Thoracic aorta (tissue), 2 donors: ENCODE results near the gene PSMA1. TPM values are rescaled to one million over a fixed set of nuclear protein-coding genes. Genes with fewer than 3 reads are reported as not detected.

Experiments used
- ATAC-seq: fragments of 150-250 bp; one replicate; pipeline ENCODE4 v1.8.0; 2017; ENCODE audit warnings: low read depth; ENCODE audit not compliant: insufficient number of reproducible peaks, low FRiP score
- DNase-seq: peaks from one replicate; pipeline ENCODE4 v3.0.0-alpha.2; 2020; ENCODE audit warnings: low spot score
- H3K27ac ChIP-seq, 2 donors: fragments of 200-600 bp; sonication (generic); 1 replicate in 1 of 2; 2 replicates in 1 of 2; pipeline ENCODE4 v1.5.1; 2016; ENCODE audit warnings: mild to moderate bottlenecking in 2 of 2, moderate library complexity in 2 of 2
- H3K27me3 ChIP-seq: fragments of 200-600 bp; sonication (generic); replicated peaks from 2 replicates; pipeline ENCODE4 v1.6.0; 2016; ENCODE audit warnings: mild to moderate bottlenecking; ENCODE audit not compliant: insufficient read depth
- H3K36me3 ChIP-seq: fragments of 200-600 bp; sonication (generic); one replicate; pipeline ENCODE4 v1.5.1; 2016
- H3K4me1 ChIP-seq, 2 donors: fragments of 200-600 bp; sonication (generic); 1 replicate in 1 of 2; 2 replicates in 1 of 2; pipeline versions ENCODE4 v1.5.1 to v1.6.0; 2016; ENCODE audit warnings: low read depth in 2 of 2, mild to moderate bottlenecking in 1 of 2; ENCODE audit not compliant: control insufficient read depth in 1 of 2
- H3K4me3 ChIP-seq: fragments of 200-600 bp; sonication (generic); 2 replicates; pipeline ENCODE4 v1.5.1; 2016; ENCODE audit warnings: mild to moderate bottlenecking
- H3K9me3 ChIP-seq: fragments of 200-600 bp; sonication (generic); 2 replicates; pipeline ENCODE4 v1.5.1; 2016
- CTCF ChIP-seq: fragments of 200-600 bp; sonication (generic); IDR thresholded peaks from one replicate; pipeline ENCODE4 v1.5.1; 2019; ENCODE audit warnings: antibody characterized with exemption
- total RNA-seq, 2 donors: library from RNA; depleted of rRNA; stranded (reverse); fragments of >200 nt; gene quantifications; one replicate each; pipeline versions ENCODE4 v1.1.0 to v1.2.3, GENCODE V29; 2016

PSMA1 gene
- total RNA-seq, 2 donors from 2014 or later, result 89.1 to 97.8 TPM

- H3K4me1 ChIP-seq, result peaks cover 7 to 10% of the 10 kb centered on the region in 2 donors
- no peak overlapping the region for H3K4me3 ChIP-seq
- no peak for DNase-seq
- no peak for ATAC-seq
- no peaks in the 10 kb centered on the region for H3K9me3 ChIP-seq
- no peak for TF ChIP-seq CTCF
- no peaks in the 10 kb centered on the region for H3K36me3 ChIP-seq
- no peaks in the 10 kb centered on the region for H3K27me3 ChIP-seq
- no peak overlapping the region for H3K27ac ChIP-seq
Observed at GRCh38 chr11:14547440-14547839, 27.3 kb upstream of the PSMA1 start.

- no peak for ATAC-seq
- Histone ChIP-seq H3K9me3 (no peaks in the 10 kb centered on the region), H3K36me3 (no peaks in the 10 kb centered on the region), H3K4me1 (peaks cover 8 to 10% of the 10 kb centered on the region in 2 donors), H3K27ac (no peak overlapping the region), H3K4me3 (no peak overlapping the region), H3K27me3 (no peaks in the 10 kb centered on the region)
- no peak for TF ChIP-seq CTCF
- no peak for DNase-seq
Observed at GRCh38 chr11:14546672-14547071, 26.5 kb upstream of the PSMA1 start.

GRCh38 chr11:14544611-14545010 lies 24.4 kb upstream of the PSMA1 start:
- no peak for DNase-seq
- ATAC-seq, result no peak
- no peaks in the 10 kb centered on the region for H3K36me3 ChIP-seq
- no peaks in the 10 kb centered on the region for H3K9me3 ChIP-seq
- TF ChIP-seq CTCF, result no peak
- H3K4me1 ChIP-seq, result peaks cover 20 to 29% of the 10 kb centered on the region in 2 donors
- no peak overlapping the region for H3K4me3 ChIP-seq
- peak overlapping the region in 1 of 2 donors; percentile 25 for H3K27ac ChIP-seq
- no peaks in the 10 kb centered on the region for H3K27me3 ChIP-seq

GRCh38 chr11:14543260-14543659 lies 23.1 kb upstream of the PSMA1 start:
- H3K27ac ChIP-seq, result no peak overlapping the region
- no peak for ATAC-seq
- no peak for DNase-seq
- no peak overlapping the region for H3K4me3 ChIP-seq
- H3K36me3 ChIP-seq, result no peaks in the 10 kb centered on the region
- peaks cover 24 to 39% of the 10 kb centered on the region in 2 donors for H3K4me1 ChIP-seq
- H3K27me3 ChIP-seq, result no peaks in the 10 kb centered on the region
- TF ChIP-seq CTCF, result no peak
- H3K9me3 ChIP-seq, result no peaks in the 10 kb centered on the region

GRCh38 chr11:14542324-14542723 lies 22.1 kb upstream of the PSMA1 start:
- DNase-seq, result no peak
- no peak for TF ChIP-seq CTCF
- Histone ChIP-seq H3K36me3 (no peaks in the 10 kb centered on the region), H3K27me3 (no peaks in the 10 kb centered on the region), H3K27ac (no peak overlapping the region), H3K4me1 (peaks cover 28 to 46% of the 10 kb centered on the region in 2 donors), H3K4me3 (no peak overlapping the region), H3K9me3 (no peaks in the 10 kb centered on the region)
- ATAC-seq, result no peak
